ENCODE results near the gene BRD2. TPM values are rescaled to one million over a fixed set of nuclear protein-coding genes. Genes with fewer than 3 reads are reported as not detected.

Gene BRD2
- total and polyA plus RNA-seq, 2 donors (not counting 1 experiment from before 2014, with no cell fraction given), result 474 to 620 TPM

GRCh38 chr6:32950449-32950848 is 17.9 kb upstream of the BRD2 start:
- no peak for TF ChIP-seq EZH2 (IDR thresholded peaks at IDR 0.05; ENCODE audit: borderline replicate concordance, insufficient read depth, low read depth, low read length, poor library complexity, severe bottlenecking)
- no peak for TF ChIP-seq CTCF (IDR thresholded peaks at IDR 0.05)
- peak; percentile 9 for DNase-seq
- no peaks in the 10 kb centered on the region for H3K27me3 Mint-ChIP-seq
- Histone ChIP-seq H3K9ac (ENCODE audit: low read length) (peak overlapping the region; percentile 89), H3K27me3 (replicated peaks in 1 of 4; ENCODE audit: control extremely low read depth in 1 of 4, control insufficient read depth in 3 of 4, insufficient read depth in 4 of 4, low read length in 3 of 4) (no peaks in the 10 kb centered on the region), H3K9me3 (ENCODE audit: control extremely low read depth in 1 of 3, control insufficient read depth in 2 of 3, insufficient read depth in 1 of 3, low read length in 2 of 3) (no peaks in the 10 kb centered on the region), H3K4me3 (ENCODE audit: control extremely low read depth in 1 of 5, extremely low read depth in 1 of 5, insufficient read depth in 1 of 5, low read depth in 2 of 5, low read length in 4 of 5) (peak overlapping the region in 4 of 5 experiments; percentile 72 to 98 (median 86)), H2AFZ (ENCODE audit: insufficient read depth, low read depth, low read length, poor library complexity, severe bottlenecking) (no peak overlapping the region), H3K27ac (ENCODE audit: low read length in 2 of 2) (peak overlapping the region; percentile 33 to 91), H3K79me2 (ENCODE audit: control insufficient read depth, insufficient read depth, low read length) (peaks cover 94% of the 10 kb centered on the region), H3K4me2 (replicated peaks; ENCODE audit: low read depth, low read length, poor library complexity, severe bottlenecking) (peak overlapping the region; percentile 81), H3K4me1 (ENCODE audit: control insufficient read depth in 2 of 2, insufficient read depth in 2 of 2, low read length in 2 of 2) (peaks cover 82 to 93% of the 10 kb centered on the region in 2 donors), H3K36me3 (replicated peaks in 1 of 2; ENCODE audit: control extremely low read depth in 1 of 2, control insufficient read depth in 1 of 2, extremely low read depth in 1 of 2, insufficient read depth in 2 of 2, low read length in 1 of 2) (peaks cover 0 to 30% of the 10 kb centered on the region in 2 experiments), H4K20me1 (ENCODE audit: control insufficient read depth, insufficient read depth, low read length, poor library complexity, severe bottlenecking) (no peaks in the 10 kb centered on the region)
- peaks cover 86% of the 10 kb centered on the region for H3K4me1 Mint-ChIP-seq
- WGBS (ENCODE audit: insufficient coverage), result 82% methylated on average over 8 of the region's 8 CpGs
- no peaks in the 10 kb centered on the region for H3K9me3 Mint-ChIP-seq (ENCODE audit: insufficient read depth)
- H3K27ac Mint-ChIP-seq, result peak overlapping the region; percentile 92
- intact Hi-C loops (cut with micrococcal nuclease), result no loop called here
- no peak for ATAC-seq (ENCODE audit: low read depth)
- CTCF ChIA-PET, result interaction anchor here (1.4 to 13.5 kb wide), 9 partner anchors 13 to 112 kb away, joined by 3 to 822 read pairs (median 7); partner anchors contain the start of genes BRD2, HLA-DMB and TAP2
- peak overlapping the region; percentile 84 for H3K4me3 Mint-ChIP-seq
- POLR2A ChIA-PET, result interaction anchor here (1.0 to 10.7 kb wide), 4 partner anchors 8 to 97 kb away, joined by 4 to 349 read pairs (median 72); partner anchors contain the start of genes BRD2, HLA-DMB and TAP1

Measured in B cell (primary cell).